ENCODE data around the gene SCART1. TPM values are rescaled to one million over a fixed set of nuclear protein-coding genes. Genes with fewer than 3 reads are reported as not detected.
"Not testable (repeated sequence)": the region's sequence is repeated elsewhere in the genome, so short reads cannot be mapped to it uniquely, and the experiment has no call there.

SCART1 gene
- total RNA-seq, 1 donor from 2014 or later: 0.56 TPM

GRCh38 chr10:133474027-133474426, 20.3 kb downstream of the SCART1 start:
- no peak for ATAC-seq

GRCh38 chr10:133474665-133475424, 21.1 kb downstream of the SCART1 start:
- no peak for ATAC-seq

GRCh38 chr10:133475425-133475734, 21.6 kb downstream of the SCART1 start:
- ATAC-seq: no peak

GRCh38 chr10:133475821-133476640, 22.3 kb downstream of the SCART1 start:
- ATAC-seq: peak; percentile 67

- ATAC-seq: no peak
Observed at GRCh38 chr10:133476641-133476990, 22.9 kb downstream of the SCART1 start.

- peak; percentile 17 for ATAC-seq
Observed at GRCh38 chr10:133481086-133481643, 27.4 kb downstream of the SCART1 start.

GRCh38 chr10:133481657-133482056, 27.9 kb downstream of the SCART1 start:
- no peak for ATAC-seq

- ATAC-seq: no peak
Observed at GRCh38 chr10:133484818-133485217, 31.1 kb downstream of the SCART1 start.

- ATAC-seq: no peak
Observed at GRCh38 chr10:133487085-133487484, 33.3 kb downstream of the SCART1 start.

- ATAC-seq: peak; percentile 25
Observed at GRCh38 chr10:133488354-133488753, 34.6 kb downstream of the SCART1 start.

- ATAC-seq: no peak
Observed at GRCh38 chr10:133489816-133490588, 36.3 kb downstream of the SCART1 start.

GRCh38 chr10:133493562-133493961, 39.8 kb downstream of the SCART1 start:
- not testable (repeated sequence) for ATAC-seq

GRCh38 chr10:133497363-133497762, 43.6 kb downstream of the SCART1 start:
- ATAC-seq: not testable (repeated sequence)

GRCh38 chr10:133499176-133499575, 45.4 kb downstream of the SCART1 start:
- not testable (repeated sequence) for ATAC-seq

GRCh38 chr10:133500897-133501296, 47.2 kb downstream of the SCART1 start:
- ATAC-seq: not testable (repeated sequence)

- no peak for ATAC-seq
Observed at GRCh38 chr10:133509700-133510099, 56.0 kb downstream of the SCART1 start.

GRCh38 chr10:133511408-133511807, 57.7 kb downstream of the SCART1 start:
- no peak for ATAC-seq

- ATAC-seq: no peak
Observed at GRCh38 chr10:133511907-133512528, 58.3 kb downstream of the SCART1 start.

GRCh38 chr10:133515471-133515870, 61.7 kb downstream of the SCART1 start:
- ATAC-seq: no peak

- no peak for ATAC-seq
Observed at GRCh38 chr10:133516057-133516456, 62.3 kb downstream of the SCART1 start.

GRCh38 chr10:133518517-133518916, 64.8 kb downstream of the SCART1 start:
- not testable (repeated sequence) for ATAC-seq

Measured in esophagus mucosa (tissue), 1 donor.